ENCODE measurements around the gene MLN.
"Not testable (repeated sequence)": the region's sequence is repeated elsewhere in the genome, so short reads cannot be mapped to it uniquely, and the experiment has no call there.

Gene MLN

DNA sequence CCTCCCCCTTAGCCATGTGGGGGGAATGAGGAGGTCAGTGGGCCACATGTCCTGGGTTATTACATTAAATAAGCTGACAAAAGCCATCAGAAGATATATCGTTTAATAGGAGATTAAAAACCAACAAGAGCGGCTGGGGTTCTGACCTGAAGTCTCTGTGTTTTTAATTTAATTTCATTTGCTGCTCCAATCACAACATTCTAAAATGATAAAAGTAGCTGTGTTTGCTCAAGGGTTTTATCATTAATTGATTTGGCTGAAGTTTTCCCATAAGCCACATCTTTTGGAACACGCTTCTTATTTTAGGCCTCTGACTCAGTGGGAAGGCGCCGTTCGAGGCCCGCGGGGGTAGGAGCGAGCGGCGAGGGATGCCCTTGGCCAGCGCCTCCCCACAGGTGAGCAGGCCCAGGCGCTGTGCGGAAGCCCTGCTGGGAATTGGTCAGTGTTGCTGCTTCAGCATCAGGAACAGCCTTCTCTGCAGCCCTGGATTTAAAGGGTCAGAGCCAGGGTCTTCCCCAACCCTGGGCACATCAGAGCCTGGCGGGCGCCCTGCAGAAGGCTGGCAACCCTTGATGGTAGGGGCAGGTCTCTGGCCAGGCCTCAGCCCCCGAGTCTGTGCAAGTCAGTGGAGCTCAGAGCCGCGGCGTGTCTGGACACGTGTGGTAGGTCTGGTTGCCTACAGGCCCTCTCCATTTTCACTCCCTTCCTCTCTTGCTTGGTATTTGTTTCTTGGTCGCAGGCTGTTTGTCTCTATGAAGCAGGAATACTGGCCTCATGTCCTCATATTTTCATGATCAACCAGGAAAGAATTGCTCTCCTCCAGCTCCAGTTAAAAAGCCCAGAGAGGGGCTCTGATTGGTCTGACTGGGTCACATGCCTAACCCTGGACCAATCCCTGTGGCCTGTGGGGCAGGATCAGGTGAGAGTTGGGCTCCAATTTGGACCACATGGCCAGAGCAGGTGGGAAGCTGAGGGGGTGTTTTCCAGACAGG, 30.9 kb upstream of the MLN start:
- DNase-seq: peak; percentile 35

GRCh38 chr6:33833599-33833998, 29.8 kb upstream of the MLN start:
- no peak for DNase-seq

DNA sequence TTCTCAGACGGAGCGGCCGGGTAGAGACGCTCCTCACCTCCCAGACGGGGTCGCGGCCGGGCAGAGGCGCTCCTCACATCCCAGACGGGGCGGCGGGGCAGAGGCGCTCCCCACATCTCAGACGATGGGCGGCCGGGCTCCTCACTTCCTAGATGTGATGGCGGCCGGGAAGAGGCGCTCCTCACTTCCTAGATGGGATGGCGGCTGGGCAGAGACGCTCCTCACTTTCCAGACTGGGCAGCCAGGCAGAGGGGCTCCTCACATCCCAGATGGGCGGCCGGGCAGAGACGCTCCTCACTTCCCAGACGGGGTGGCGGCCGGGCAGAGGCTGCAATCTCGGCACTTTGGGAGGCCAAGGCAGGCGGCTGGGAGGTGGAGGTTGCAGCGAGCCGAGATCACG, 29.0 kb upstream of the MLN start:
- not testable (repeated sequence) for DNase-seq

GRCh38 chr6:33831725-33832124, 27.9 kb upstream of the MLN start:
- DNase-seq: not testable (repeated sequence)

- no peak for DNase-seq
Measured at GRCh38 chr6:33830635-33831240, 26.9 kb upstream of the MLN start.

DNA sequence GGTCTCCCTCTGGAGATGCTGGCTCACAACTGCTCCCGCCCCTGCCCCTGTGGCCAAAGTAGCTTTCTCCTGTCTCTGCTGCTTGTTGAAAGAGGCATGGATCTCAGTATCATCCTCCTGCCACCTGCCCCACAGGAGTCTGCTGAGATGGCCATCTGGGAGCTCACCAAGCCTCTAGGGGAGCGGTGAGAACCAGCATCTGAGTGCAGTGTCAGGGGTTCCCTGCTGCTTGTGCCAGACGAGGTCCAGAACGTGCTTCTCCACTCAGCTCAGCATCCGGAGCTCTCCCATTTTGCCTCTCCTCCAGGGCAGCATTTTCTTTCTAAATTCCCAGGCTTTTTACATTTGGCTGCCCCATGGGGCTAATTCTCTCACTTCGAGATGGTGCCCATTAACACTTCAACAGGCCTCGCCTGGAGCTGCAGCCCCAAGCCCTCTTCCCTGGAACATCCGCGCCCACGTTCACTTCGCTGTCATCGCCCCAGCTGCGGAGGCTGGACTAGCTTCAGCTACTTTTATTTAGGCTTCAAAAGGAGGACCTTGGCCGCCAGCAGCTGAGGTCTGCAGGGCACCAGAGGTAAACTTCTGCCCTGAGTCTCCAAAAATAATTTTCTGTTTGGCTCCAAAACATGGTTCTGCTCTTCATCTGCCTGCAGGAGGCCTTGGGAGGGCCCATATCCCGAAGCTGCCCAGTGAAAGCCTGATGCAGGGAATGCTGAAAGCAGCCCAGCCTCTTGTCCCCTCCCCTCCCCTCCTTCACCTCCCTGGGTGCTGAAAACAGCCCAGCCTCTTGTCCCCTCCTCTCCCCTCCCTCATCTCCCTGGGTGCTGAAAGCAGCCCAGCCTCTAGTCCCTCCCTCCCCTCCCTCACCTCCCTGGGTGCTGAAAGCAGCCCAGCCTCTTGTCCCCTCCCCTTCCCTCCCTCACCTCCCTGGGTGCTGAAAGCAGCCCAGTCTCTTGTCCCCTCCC, 25.2 kb upstream of the MLN start:
- peak; percentile 82 for DNase-seq

DNA sequence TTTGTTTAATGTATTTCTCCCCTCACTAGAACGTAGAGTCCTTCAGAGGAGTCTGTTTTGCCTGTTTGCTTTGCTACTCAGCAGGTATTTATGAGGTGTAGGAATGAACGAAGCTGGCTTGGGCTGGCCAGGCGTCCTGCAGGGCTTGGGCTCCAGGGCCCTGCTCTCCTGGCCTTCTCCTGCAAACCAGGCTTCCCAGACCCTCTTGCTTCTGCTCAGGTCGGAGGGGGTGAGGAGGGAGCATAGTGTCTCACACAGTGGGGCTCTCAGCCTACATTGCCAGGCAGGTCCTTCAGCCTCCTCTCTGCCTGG, 24.6 kb upstream of the MLN start:
- DNase-seq: no peak

- DNase-seq: peak; percentile 59
Measured at GRCh38 chr6:33827546-33828451, 24.0 kb upstream of the MLN start.

- DNase-seq: peak; percentile 31
Measured at GRCh38 chr6:33826537-33826936, 22.7 kb upstream of the MLN start.

- no peak for DNase-seq
Measured at GRCh38 chr6:33824461-33825154, 20.8 kb upstream of the MLN start.

- DNase-seq: no peak
Measured at GRCh38 chr6:33823806-33824205, 20.0 kb upstream of the MLN start.

DNA sequence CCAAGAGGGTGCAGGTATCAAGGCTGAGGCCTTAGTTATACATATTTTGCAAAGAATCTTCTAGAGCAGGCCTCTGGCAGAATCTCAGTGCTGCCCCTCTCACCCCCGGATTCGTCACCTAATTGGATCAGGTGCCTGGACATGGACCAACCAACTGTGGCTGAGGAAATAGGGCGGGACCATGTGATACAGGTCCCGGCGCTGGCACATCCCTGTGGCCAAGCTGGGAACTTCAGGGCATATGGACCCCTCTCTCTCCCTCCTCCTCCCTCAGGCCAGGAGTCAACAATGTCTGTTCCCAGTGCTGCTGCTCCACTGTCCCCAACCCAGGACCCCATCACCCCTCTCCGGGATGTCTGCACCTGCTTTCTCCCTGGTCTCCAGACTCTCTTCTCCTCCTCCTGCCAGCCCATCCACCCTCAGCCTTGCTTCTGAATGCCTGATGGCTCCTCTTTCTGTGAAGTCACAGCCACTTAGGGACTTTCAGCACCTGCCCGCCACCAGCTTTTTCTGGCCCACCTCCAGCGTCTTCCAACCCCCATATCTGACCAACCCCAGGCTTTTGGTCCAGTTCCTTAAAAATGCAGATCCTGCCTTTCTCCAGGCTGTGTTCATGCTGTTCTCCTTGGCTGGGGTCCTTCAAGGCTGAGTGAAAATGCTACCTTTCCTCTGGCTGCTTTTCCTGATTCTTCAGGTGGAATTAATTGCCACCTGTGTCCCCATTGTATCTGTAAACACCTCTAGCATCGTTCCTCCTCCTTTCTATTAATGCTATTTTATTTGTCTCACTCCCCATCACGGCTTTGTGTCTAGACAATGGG, 19.0 kb upstream of the MLN start:
- DNase-seq: peak; percentile 97

- DNase-seq: no peak
Measured at GRCh38 chr6:33820784-33821520, 17.1 kb upstream of the MLN start.

DNA sequence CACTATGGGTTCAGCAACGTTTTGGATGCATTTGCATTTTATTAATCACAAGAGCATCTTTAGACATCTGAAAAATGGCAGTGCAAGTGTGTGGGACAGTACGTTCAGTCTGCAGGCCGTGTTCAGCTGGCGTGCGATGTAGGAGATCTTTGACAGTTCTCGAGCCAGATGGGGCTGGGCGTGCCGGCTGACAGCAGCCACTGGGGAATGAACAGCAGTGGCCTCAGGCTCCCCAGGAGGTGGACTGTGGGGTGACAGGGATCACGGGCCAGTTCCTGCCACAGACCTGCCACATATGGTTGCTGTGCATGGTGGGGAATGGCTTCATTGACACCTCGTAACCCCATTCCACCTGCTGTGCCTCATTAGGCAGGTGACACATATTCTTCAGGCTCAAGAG, 16.4 kb upstream of the MLN start:
- DNase-seq: no peak

DNA sequence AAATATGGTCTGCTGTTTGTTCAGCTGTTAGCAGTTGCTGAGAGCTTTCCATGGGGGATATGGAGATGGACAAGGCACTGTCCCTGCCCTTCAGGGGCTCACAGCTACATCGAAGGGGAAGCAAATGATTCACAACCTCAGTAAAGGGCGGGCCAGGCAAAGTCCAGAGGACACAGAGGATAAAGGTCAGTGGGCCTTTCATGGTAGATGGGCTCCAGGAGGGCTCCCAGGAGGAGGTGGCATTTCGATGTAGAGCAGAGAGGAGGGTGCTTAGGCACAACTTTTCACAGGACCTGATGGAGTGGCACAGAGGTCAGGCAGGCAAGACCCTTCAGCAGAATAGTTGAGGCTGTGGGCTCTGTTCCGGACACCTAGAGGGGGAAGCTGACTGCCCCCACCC, 15.2 kb upstream of the MLN start:
- DNase-seq: no peak

DNA sequence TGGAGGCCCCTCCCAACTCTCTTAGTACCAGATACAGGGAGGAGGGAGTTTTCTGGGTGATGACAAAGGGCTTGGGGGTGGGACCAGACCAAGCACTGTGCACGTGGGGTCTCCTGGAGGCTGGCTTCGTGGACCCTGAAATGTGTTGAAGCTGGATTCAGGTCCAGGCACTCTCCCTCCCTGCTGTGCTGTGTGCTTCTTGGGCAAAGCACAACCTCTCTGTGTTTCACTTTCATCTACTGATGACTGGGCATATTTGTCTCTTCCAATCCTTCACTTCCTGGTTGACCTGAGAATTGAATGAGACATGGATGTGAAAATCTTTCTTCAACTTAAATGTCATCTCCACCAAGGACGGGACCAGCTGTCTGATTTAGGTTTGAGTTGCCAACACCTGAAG, 14.5 kb upstream of the MLN start:
- DNase-seq: no peak

DNA sequence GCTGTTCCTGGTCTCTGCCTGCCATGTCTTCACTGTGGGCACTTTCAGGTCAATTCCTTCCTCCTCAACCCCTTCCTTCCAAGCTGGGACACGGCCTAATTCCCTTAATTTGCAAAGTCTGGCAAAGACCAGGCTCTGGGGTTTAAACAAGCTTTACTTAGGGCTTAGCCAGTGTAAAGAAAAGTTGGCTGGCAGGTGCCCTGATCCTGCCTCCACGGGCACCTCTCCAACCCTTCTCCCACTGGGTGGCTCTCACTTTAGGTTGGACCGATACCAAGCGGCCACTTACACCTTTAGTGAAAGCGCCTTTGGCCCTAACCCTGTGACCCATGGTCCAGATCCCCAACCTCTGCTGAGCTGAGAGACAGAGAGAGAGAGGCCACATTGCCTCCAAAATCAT, 13.7 kb upstream of the MLN start:
- peak; percentile 56 for DNase-seq

DNA sequence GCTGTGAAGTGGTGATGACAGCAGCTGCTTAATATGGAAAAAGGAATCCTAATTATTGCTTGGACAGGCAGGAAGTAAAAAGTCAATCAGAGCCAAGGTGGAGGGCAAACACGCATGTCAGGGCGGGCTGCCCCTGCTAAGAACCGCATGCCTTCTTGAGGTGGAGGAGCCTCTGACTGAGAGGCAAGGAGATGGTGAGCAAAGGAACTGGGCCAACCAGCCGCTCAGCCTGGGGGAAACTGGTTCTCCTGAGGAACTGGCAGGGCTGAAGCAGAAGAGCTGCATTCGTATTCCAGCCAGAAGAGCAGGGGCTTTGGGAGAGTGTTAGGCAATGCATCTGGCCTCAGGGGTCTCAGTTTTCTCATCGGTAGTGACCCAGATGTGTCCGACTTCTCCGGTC, 13.1 kb upstream of the MLN start:
- DNase-seq: no peak

- peak; percentile 91 for DNase-seq
Measured at GRCh38 chr6:33815854-33816253, 12.1 kb upstream of the MLN start.

Data from NCI-H82 (cell line).